8988T (cell line): Measurements from ENCODE around the gene NKAIN4.
A peak's percentile ranks its signal among the peaks of the same experiment; 100 is the strongest.

Source experiments
- DNase-seq: peaks from one replicate; pipeline ENCODE4 v3.0.0; 2011

NKAIN4 gene

GRCh38 chr20:63254232-63254605, at the start of gene NKAIN4:
NKAIN4 (minus strand) TSS chr20:63254463; CDS start chr20:63254450, 13 bp downstream.
- DNase-seq, result no peak

GRCh38 chr20:63303095-63303666, 48.9 kb upstream of the NKAIN4 start:
- DNase-seq, result no peak

GRCh38 chr20:63301671-63302070, 47.4 kb upstream of the NKAIN4 start:
- no peak for DNase-seq

- DNase-seq, result no peak
Measured at GRCh38 chr20:63298731-63299312, 44.6 kb upstream of the NKAIN4 start.

- DNase-seq, result no peak
Measured at GRCh38 chr20:63297796-63298572, 43.7 kb upstream of the NKAIN4 start.

- no peak for DNase-seq
Measured at GRCh38 chr20:63297371-63297781, 43.1 kb upstream of the NKAIN4 start.

- no peak for DNase-seq
Measured at GRCh38 chr20:63296531-63297299, 42.5 kb upstream of the NKAIN4 start.

GRCh38 chr20:63295846-63296245, 41.6 kb upstream of the NKAIN4 start:
- DNase-seq, result no peak

- no peak for DNase-seq
Measured at GRCh38 chr20:63295422-63295821, 41.2 kb upstream of the NKAIN4 start.

GRCh38 chr20:63295018-63295417, 40.8 kb upstream of the NKAIN4 start:
- DNase-seq, result no peak

GRCh38 chr20:63294536-63294900, 40.3 kb upstream of the NKAIN4 start:
- no peak for DNase-seq

- DNase-seq, result peak; percentile 87
Measured at GRCh38 chr20:63293871-63294535, 39.7 kb upstream of the NKAIN4 start.

- no peak for DNase-seq
Measured at GRCh38 chr20:63293456-63293855, 39.2 kb upstream of the NKAIN4 start.

- DNase-seq, result no peak
Measured at GRCh38 chr20:63292904-63293303, 38.6 kb upstream of the NKAIN4 start, which contains the start of gene COL20A1. COL20A1 (plus strand) TSS chr20:63293186; CDS start chr20:63295108, 1,922 bp downstream.

GRCh38 chr20:63292292-63292701, 38.0 kb upstream of the NKAIN4 start:
- no peak for DNase-seq

GRCh38 chr20:63291811-63292210, 37.5 kb upstream of the NKAIN4 start:
- no peak for DNase-seq

- DNase-seq, result peak; percentile 100
Measured at GRCh38 chr20:63290677-63291472, 36.6 kb upstream of the NKAIN4 start.

GRCh38 chr20:63290136-63290676, 35.9 kb upstream of the NKAIN4 start:
- no peak for DNase-seq

GRCh38 chr20:63289311-63290135, 35.3 kb upstream of the NKAIN4 start:
- DNase-seq, result no peak

GRCh38 chr20:63288581-63289251, 34.5 kb upstream of the NKAIN4 start:
- no peak for DNase-seq
